HG02970 (cell line): ENCODE results near the gene GPR137B.
"Not testable (repeated sequence)": the region's sequence is repeated elsewhere in the genome, so short reads cannot be mapped to it uniquely, and the experiment has no call there.

ENCODE experiments used
- ATAC-seq: cut with Tn5 transposase; IDR thresholded peaks from one replicate; pipeline ENCODE4 v1.9.1; 2021; ENCODE audit warnings: mild to moderate bottlenecking, moderate library complexity, moderate number of reproducible peaks; ENCODE audit not compliant: unreplicated experiment, low FRiP score

The GPR137B gene

GRCh38 chr1:236156512-236157208 lies 14.3 kb downstream of the GPR137B start:
- ATAC-seq: peak; percentile 79

GRCh38 chr1:236158072-236158471 lies 15.7 kb downstream of the GPR137B start:
- ATAC-seq: not testable (repeated sequence)

GRCh38 chr1:236158719-236159118 lies 16.4 kb downstream of the GPR137B start:
- no peak for ATAC-seq

GRCh38 chr1:236159704-236160539 lies 17.6 kb downstream of the GPR137B start:
- ATAC-seq: peak; percentile 42

- no peak for ATAC-seq
Measured at GRCh38 chr1:236160540-236161127, 18.3 kb downstream of the GPR137B start.

GRCh38 chr1:236161230-236161629 lies 18.9 kb downstream of the GPR137B start:
- ATAC-seq: no peak

- not testable (repeated sequence) for ATAC-seq
Measured at GRCh38 chr1:236161755-236162154, 19.4 kb downstream of the GPR137B start.

GRCh38 chr1:236163463-236164153 lies 21.3 kb downstream of the GPR137B start:
- no peak for ATAC-seq

GRCh38 chr1:236164273-236164672 lies 21.9 kb downstream of the GPR137B start:
- no peak for ATAC-seq

GRCh38 chr1:236165238-236165981 lies 23.1 kb downstream of the GPR137B start:
- no peak for ATAC-seq

- ATAC-seq: no peak
Measured at GRCh38 chr1:236166041-236166440, 23.7 kb downstream of the GPR137B start.

- ATAC-seq: no peak
Measured at GRCh38 chr1:236167154-236167553, 24.8 kb downstream of the GPR137B start.

GRCh38 chr1:236167578-236167977 lies 25.2 kb downstream of the GPR137B start:
- ATAC-seq: no peak

GRCh38 chr1:236168716-236169429 lies 26.5 kb downstream of the GPR137B start:
- no peak for ATAC-seq

GRCh38 chr1:236172041-236172579 lies 29.8 kb downstream of the GPR137B start:
- ATAC-seq: no peak

GRCh38 chr1:236173174-236173767 lies 30.9 kb downstream of the GPR137B start:
- no peak for ATAC-seq

GRCh38 chr1:236175642-236176336 lies 33.5 kb downstream of the GPR137B start:
- ATAC-seq: no peak
